ENCODE data around the gene CRISPLD2. TPM values are rescaled to one million over a fixed set of nuclear protein-coding genes. Genes with fewer than 3 reads are reported as not detected.

Gene CRISPLD2
- total RNA-seq, 1 donor, result 0.99 TPM

GRCh38 chr16:84875846-84876245, 56.1 kb downstream of the CRISPLD2 start:
- no peak for TF ChIP-seq CTCF (IDR thresholded peaks at IDR 0.05; ENCODE audit: insufficient read depth, low read length)
- DNase-seq (ENCODE audit: low read depth), result no peak
- no peak overlapping the region for H3K4me3 ChIP-seq (ENCODE audit: low read depth, low read length)

GRCh38 chr16:84876873-84877606, 57.3 kb downstream of the CRISPLD2 start:
- no peak overlapping the region for H3K4me3 ChIP-seq (ENCODE audit: low read depth, low read length)
- no peak for DNase-seq (ENCODE audit: low read depth)
- no peak for TF ChIP-seq CTCF (IDR thresholded peaks at IDR 0.05; ENCODE audit: insufficient read depth, low read length)

- no peak for TF ChIP-seq CTCF (IDR thresholded peaks at IDR 0.05; ENCODE audit: insufficient read depth, low read length)
- no peak for DNase-seq (ENCODE audit: low read depth)
- no peak overlapping the region for H3K4me3 ChIP-seq (ENCODE audit: low read depth, low read length)
Observed at GRCh38 chr16:84878770-84879169, 59.0 kb downstream of the CRISPLD2 start.

GRCh38 chr16:84879569-84880487, 60.0 kb downstream of the CRISPLD2 start:
- no peak for TF ChIP-seq CTCF (IDR thresholded peaks at IDR 0.05; ENCODE audit: insufficient read depth, low read length)
- H3K4me3 ChIP-seq (ENCODE audit: low read depth, low read length), result no peak overlapping the region
- peak; percentile 18 for DNase-seq (ENCODE audit: low read depth)

GRCh38 chr16:84881702-84882521, 62.1 kb downstream of the CRISPLD2 start:
- H3K4me3 ChIP-seq (ENCODE audit: low read depth, low read length), result no peak overlapping the region
- peak; percentile 92 for DNase-seq (ENCODE audit: low read depth)
- TF ChIP-seq CTCF (IDR thresholded peaks at IDR 0.05; ENCODE audit: insufficient read depth, low read length), result no peak

- H3K4me3 ChIP-seq (ENCODE audit: low read depth, low read length), result no peak overlapping the region
- TF ChIP-seq CTCF (IDR thresholded peaks at IDR 0.05; ENCODE audit: insufficient read depth, low read length), result no peak
- peak; percentile 55 for DNase-seq (ENCODE audit: low read depth)
Observed at GRCh38 chr16:84883301-84883700, 63.5 kb downstream of the CRISPLD2 start.
